Loucy (cell line): ENCODE measurements around the gene ZMYM1.

ENCODE experiments used
- CTCF ChIP-seq: fragments of 200-600 bp; sonication (generic); conservative IDR thresholded peaks from 2 replicates; pipeline ENCODE4 v1.5.1; 2014; ENCODE audit warnings: mild to moderate bottlenecking, antibody characterized with exemption, low read length
- EZH2phosphoT487 ChIP-seq: fragments of 200-600 bp; IDR thresholded peaks from 2 replicates; pipeline ENCODE4 v1.6.1; 2018; ENCODE audit warnings: antibody characterized with exemption, mild to moderate bottlenecking, moderate library complexity, borderline replicate concordance

- TF ChIP-seq CTCF (no peak), EZH2phosphoT487 (no peak)
Measured at GRCh38 chr1:35036621-35037020, 42.6 kb upstream of the ZMYM1 start.
